Jurkat, Clone E6-1 (cell line): Measurements from ENCODE around the gene TIPARP.
"Not testable (repeated sequence)": the region's sequence is repeated elsewhere in the genome, so short reads cannot be mapped to it uniquely, and the experiment has no call there.

Experiments
- DNase-seq: peaks from one replicate; pipeline ENCODE4 v3.0.0-alpha.2; 2011; ENCODE audit warnings: low read depth, low spot score
- H3K4me3 ChIP-seq: 2 replicates; pipeline ENCODE4 v1.5.1; 2011; ENCODE audit warnings: mild to moderate bottlenecking, low read length, control low read depth, moderate library complexity

TIPARP gene

GRCh38 chr3:156702367-156702766 lies 28.0 kb downstream of the TIPARP start:
- no peak for DNase-seq
- no peak overlapping the region for H3K4me3 ChIP-seq

GRCh38 chr3:156704370-156705036 lies 30.1 kb downstream of the TIPARP start:
- H3K4me3 ChIP-seq, result no peak overlapping the region
- no peak for DNase-seq

GRCh38 chr3:156705761-156706616 lies 31.6 kb downstream of the TIPARP start:
- no peak for DNase-seq
- H3K4me3 ChIP-seq, result no peak overlapping the region

GRCh38 chr3:156707588-156707987 lies 33.2 kb downstream of the TIPARP start:
- DNase-seq, result no peak

GRCh38 chr3:156710429-156710828 lies 36.0 kb downstream of the TIPARP start:
- DNase-seq, result no peak
- H3K4me3 ChIP-seq, result no peak overlapping the region

More at GRCh38 chr3:156707588-156707987, 33.2 kb downstream of the TIPARP start:
- no peak overlapping the region for H3K4me3 ChIP-seq

GRCh38 chr3:156711113-156711512 lies 36.7 kb downstream of the TIPARP start:
- no peak for DNase-seq
- H3K4me3 ChIP-seq, result no peak overlapping the region

- peak; percentile 2 for DNase-seq
- not testable (repeated sequence) for H3K4me3 ChIP-seq
Measured at GRCh38 chr3:156711944-156712343, 37.6 kb downstream of the TIPARP start.

GRCh38 chr3:156716105-156716862 lies 41.9 kb downstream of the TIPARP start:
- DNase-seq, result no peak
- H3K4me3 ChIP-seq, result no peak overlapping the region

GRCh38 chr3:156718622-156719306 lies 44.4 kb downstream of the TIPARP start:
- no peak for DNase-seq
- H3K4me3 ChIP-seq, result no peak overlapping the region

GRCh38 chr3:156720826-156721225 lies 46.4 kb downstream of the TIPARP start:
- H3K4me3 ChIP-seq, result no peak overlapping the region
- DNase-seq, result no peak

- DNase-seq, result no peak
- H3K4me3 ChIP-seq, result no peak overlapping the region
Measured at GRCh38 chr3:156721687-156722618, 47.6 kb downstream of the TIPARP start.

GRCh38 chr3:156723182-156723619 lies 48.8 kb downstream of the TIPARP start:
- DNase-seq, result no peak
- H3K4me3 ChIP-seq, result no peak overlapping the region

- no peak overlapping the region for H3K4me3 ChIP-seq
- DNase-seq, result no peak
Measured at GRCh38 chr3:156725682-156726081, 51.3 kb downstream of the TIPARP start.

- no peak for DNase-seq
- no peak overlapping the region for H3K4me3 ChIP-seq
Measured at GRCh38 chr3:156726456-156726855, 52.1 kb downstream of the TIPARP start.

GRCh38 chr3:156727519-156728205 lies 53.3 kb downstream of the TIPARP start:
- H3K4me3 ChIP-seq, result no peak overlapping the region
- no peak for DNase-seq

- no peak overlapping the region for H3K4me3 ChIP-seq
- no peak for DNase-seq
Measured at GRCh38 chr3:156728267-156728985, 54.0 kb downstream of the TIPARP start.
